ENCODE results near the gene ELAC2. TPM values are rescaled to one million over a fixed set of nuclear protein-coding genes. Genes with fewer than 3 reads are reported as not detected.
A peak's percentile ranks its signal among the peaks of the same experiment; 100 is the strongest.

The ELAC2 gene, protein sequence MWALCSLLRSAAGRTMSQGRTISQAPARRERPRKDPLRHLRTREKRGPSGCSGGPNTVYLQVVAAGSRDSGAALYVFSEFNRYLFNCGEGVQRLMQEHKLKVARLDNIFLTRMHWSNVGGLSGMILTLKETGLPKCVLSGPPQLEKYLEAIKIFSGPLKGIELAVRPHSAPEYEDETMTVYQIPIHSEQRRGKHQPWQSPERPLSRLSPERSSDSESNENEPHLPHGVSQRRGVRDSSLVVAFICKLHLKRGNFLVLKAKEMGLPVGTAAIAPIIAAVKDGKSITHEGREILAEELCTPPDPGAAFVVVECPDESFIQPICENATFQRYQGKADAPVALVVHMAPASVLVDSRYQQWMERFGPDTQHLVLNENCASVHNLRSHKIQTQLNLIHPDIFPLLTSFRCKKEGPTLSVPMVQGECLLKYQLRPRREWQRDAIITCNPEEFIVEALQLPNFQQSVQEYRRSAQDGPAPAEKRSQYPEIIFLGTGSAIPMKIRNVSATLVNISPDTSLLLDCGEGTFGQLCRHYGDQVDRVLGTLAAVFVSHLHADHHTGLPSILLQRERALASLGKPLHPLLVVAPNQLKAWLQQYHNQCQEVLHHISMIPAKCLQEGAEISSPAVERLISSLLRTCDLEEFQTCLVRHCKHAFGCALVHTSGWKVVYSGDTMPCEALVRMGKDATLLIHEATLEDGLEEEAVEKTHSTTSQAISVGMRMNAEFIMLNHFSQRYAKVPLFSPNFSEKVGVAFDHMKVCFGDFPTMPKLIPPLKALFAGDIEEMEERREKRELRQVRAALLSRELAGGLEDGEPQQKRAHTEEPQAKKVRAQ
- 10 to 100 TPM; 60.8 to 89.5 (median 77.9) TPM for total RNA-seq

- peak; percentile 89 for DNase-seq (ENCODE audit: low spot score)
- TF ChIP-seq CTCF (IDR thresholded peaks at IDR 0.05) = no peak
- peak; percentile 100 for ATAC-seq (ENCODE audit: low FRiP score)
Measured at GRCh38 chr17:13017655-13018459, at the start of gene ELAC2. ELAC2 (minus strand) TSS chr17:13018027; CDS start chr17:13017947, 80 bp downstream.

- no peak for ATAC-seq (ENCODE audit: low FRiP score)
- DNase-seq (ENCODE audit: low spot score) = no peak
- TF ChIP-seq CTCF (IDR thresholded peaks at IDR 0.05) = no peak
Measured at GRCh38 chr17:13065032-13065431, 47.2 kb upstream of the ELAC2 start.

- TF ChIP-seq CTCF (IDR thresholded peaks at IDR 0.05) = no peak
- DNase-seq (ENCODE audit: low spot score) = no peak
- ATAC-seq (ENCODE audit: low FRiP score) = no peak
Measured at GRCh38 chr17:13055131-13055530, 37.3 kb upstream of the ELAC2 start.

- TF ChIP-seq CTCF (IDR thresholded peaks at IDR 0.05) = no peak
- ATAC-seq (ENCODE audit: low FRiP score) (no peak), DNase-seq (ENCODE audit: low spot score) (no peak)
Measured at GRCh38 chr17:13054666-13055065, 36.8 kb upstream of the ELAC2 start.

DNA sequence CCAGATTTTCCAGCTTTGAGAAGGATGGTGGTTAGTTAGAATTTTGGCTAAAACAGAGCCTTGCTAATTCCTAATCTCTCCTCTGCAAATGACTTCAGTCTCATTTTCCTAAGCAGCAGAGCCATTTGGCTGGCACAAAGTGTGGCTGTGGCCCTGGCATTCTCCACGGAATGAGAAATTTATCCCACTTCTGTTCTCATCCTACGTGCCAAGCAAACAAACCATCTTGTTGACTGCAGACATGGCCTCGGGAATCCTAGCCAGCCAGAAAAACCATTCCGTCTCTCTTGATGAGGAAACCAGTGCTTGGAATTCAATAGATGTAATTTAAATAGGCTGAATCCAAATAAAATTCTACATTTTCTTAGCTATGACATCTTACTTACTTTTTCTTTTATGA lies 34.1 kb upstream of the ELAC2 start:
- ATAC-seq (ENCODE audit: low FRiP score) = no peak
- no peak for DNase-seq (ENCODE audit: low spot score)
- no peak for TF ChIP-seq CTCF (IDR thresholded peaks at IDR 0.05)

- ATAC-seq (ENCODE audit: low FRiP score) = no peak
- no peak for DNase-seq (ENCODE audit: low spot score)
- TF ChIP-seq CTCF (IDR thresholded peaks at IDR 0.05) = no peak
Measured at GRCh38 chr17:13047011-13047606, 29.3 kb upstream of the ELAC2 start.

Measured in omental fat pad (tissue), 4 donors.